ENCODE measurements around the gene PLA2G4B.

DNA sequence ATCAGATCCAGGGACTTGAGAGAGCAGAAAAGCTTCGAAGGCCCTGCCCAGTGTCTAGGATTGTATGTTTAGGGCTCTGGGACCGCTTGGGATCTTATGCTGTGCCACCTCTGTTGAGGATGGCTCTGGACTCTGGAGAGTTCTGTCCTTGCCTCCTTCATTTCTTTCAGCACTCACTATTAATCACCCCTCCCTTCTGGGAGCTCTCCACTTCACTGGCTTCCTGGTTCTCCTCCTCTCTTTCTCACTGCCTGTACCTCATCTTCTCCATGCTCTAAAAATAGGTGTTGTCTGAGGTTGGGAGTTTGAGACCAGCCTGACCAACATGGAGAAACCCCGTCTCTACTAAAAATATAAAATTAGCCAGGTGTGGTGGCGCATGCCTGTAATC, 47.1 kb upstream of the PLA2G4B start:
- TF ChIP-seq, protein P1, sequence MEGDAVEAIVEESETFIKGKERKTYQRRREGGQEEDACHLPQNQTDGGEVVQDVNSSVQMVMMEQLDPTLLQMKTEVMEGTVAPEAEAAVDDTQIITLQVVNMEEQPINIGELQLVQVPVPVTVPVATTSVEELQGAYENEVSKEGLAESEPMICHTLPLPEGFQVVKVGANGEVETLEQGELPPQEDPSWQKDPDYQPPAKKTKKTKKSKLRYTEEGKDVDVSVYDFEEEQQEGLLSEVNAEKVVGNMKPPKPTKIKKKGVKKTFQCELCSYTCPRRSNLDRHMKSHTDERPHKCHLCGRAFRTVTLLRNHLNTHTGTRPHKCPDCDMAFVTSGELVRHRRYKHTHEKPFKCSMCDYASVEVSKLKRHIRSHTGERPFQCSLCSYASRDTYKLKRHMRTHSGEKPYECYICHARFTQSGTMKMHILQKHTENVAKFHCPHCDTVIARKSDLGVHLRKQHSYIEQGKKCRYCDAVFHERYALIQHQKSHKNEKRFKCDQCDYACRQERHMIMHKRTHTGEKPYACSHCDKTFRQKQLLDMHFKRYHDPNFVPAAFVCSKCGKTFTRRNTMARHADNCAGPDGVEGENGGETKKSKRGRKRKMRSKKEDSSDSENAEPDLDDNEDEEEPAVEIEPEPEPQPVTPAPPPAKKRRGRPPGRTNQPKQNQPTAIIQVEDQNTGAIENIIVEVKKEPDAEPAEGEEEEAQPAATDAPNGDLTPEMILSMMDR (IDR thresholded peaks at IDR 0.05): no peak
- TF ChIP-seq POLR2AphosphoS5 (IDR thresholded peaks at IDR 0.05) (no peak), POLR2A (IDR thresholded peaks at IDR 0.05) (no peak)

All from breast epithelium (tissue), 3 donors.